AML-193 (cell line): ENCODE measurements around the gene LILRB2.
A peak's percentile ranks its signal among the peaks of the same experiment; 100 is the strongest.
"Not testable (repeated sequence)": the region's sequence is repeated elsewhere in the genome, so short reads cannot be mapped to it uniquely, and the experiment has no call there.

Experiments used
- DNase-seq, 2 experiments: peaks; one replicate each; lab custom pipeline; 2025; lab: John Stamatoyannopoulos, UW

The LILRB2 gene

DNA sequence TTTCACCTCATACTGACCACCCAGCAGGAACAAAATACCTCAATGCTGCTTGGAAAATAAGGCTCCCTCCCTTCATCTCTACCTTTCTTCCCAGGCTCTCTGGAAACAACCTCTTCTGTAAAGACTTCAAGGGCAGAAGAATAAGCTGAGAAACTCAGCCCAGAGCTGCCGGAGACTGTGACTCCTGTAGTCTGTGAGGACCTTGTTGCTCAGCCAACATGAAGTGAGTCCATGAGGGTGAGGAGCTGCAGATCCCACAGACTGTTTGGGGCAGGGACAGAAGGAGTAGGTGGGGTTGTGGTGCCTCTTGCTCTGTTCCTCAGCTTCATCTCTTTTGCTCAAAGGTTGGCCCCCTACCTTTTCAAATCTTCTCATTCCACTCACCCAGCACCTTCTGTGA lies 24.2 kb upstream of the LILRB2 start:
- no peak for DNase-seq

DNA sequence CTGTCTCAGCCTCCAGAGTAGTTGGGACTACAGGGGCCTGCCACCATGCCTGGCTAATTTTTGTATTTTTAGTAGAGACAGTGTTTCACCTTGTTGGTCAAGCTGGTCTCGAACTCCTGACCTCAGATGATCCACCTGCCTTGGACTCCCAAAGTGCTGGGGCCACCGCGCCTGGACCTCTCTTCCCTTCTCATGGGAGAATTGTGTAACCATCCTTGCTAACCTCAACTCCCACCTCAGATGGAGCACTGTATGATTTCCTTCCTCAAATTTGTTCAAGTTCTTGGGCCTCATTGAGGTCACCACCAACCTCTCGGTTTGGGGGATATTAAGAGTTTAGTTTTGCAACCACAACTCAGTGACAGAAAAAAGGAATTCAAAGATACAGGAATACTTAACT lies 21.3 kb upstream of the LILRB2 start:
- peak; percentile 93 to 94 for DNase-seq

DNA sequence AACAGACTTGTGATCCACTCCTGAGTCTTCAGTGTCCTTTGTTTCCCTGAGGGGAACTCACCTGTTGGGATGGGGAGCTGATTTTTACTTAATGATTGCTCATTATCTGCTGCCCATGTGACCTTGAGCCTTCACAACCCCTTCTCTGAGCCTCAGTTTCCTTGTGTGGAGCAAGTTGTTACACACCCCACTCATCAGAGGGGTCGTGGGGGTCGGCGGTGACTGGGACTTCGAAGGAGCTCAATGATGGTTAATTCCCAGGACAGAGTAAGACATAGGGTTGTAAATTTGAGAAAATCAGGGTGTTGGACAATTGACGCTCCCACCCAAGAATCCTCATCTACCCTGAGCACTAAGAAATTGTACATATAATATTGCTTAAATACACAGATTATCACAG lies 18.6 kb upstream of the LILRB2 start:
- DNase-seq: no peak

DNA sequence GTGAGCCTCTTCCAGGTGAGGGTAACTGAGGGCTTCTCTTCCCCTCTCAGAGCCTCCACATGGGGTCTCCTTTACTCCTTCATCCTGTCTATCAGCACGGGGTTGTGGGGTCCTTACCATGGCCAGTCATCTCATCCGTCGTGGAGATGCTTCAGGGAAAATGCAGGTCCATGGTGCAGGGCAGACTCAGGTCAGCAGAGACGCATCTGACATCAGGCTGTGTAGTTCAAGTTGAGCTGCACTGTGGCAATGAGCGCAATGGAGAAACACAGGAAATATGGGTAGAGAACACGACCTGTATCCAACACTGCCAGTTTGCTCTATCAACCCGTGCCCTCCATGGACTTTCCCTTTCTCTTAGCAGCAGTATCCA lies 18.2 kb upstream of the LILRB2 start:
- DNase-seq: no peak

DNA sequence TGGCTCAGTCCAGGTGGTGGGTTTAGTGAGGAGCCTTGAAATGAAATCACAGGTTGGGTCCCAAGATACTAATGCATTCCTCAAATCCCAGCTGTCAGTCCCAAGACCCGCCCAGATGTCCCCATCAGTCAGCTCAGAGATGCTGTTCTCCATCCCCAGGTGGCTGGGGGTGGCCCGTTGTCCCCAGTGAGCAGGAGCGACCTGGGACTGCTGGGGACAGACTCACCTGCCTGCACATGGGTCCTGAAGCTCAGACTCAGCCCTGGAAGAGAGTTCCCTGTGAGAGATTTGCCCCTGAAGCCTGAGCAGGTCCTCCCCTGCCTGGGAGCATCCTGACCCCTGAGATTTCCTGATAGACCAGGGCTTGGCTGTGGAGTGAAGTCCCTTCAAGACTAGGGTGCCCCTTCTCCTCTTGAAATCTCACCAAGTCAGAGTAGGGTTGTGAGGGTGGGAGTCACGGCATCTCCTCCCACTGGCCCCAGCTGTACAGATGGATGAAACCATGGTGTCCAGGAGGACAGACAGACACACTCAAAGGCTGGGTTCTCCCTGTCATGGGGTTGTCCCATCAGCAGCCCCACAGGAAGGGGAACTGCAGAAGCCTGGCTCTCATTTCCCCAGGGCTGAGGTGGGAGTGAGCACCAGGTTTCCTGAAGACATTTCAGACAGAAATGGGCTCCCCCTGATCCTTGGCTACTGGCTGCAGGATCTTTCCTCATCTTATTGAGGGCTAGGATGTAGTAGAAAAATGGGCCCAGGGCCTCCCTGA lies 17.6 kb upstream of the LILRB2 start:
- no peak for DNase-seq

DNA sequence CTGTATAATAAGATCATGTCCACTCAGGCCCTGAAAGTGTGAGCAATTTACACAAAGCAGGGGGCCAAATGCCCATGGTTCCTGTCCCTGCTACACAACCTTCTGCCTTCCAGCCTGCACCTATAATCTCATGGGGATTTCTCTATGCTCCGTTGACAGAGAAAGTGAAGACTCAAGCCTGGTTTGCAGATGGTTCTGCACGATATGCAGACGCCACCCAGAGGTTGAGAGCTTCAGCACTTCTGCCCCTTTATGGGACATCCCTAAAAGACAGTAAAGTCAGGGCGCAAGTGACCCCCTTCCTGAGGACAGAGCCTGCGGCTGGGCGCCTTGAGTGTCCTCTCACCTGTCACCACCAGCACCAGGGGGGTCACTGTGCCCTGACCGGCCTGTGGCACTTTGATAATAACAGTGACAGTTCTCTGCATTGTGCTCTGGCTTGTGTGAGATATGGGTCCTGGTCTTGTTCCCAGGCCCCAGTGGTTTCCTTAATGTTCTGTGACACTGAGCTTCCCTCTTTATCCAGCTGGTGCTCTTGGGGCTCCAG lies 16.9 kb upstream of the LILRB2 start:
- DNase-seq: peak; percentile 30 to 32

DNA sequence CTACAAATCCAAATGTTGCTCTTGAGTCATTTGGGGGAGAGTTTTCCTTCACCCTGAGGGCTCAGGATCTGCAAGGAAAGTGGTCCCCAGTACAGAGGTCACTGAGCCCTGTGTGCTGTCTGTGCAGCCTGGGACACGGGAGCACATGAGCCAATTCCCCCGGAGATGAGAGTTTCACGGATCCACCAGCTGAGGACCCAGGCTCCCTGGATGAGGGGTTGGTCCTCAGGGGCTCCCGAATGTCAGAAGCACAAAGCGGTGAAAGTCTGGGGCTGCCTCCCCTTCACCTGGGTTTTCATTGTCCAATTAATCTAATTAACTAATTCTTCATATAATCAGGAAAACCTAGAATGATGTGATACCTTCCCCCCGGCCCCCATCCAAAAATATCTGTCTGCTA lies 13.6 kb upstream of the LILRB2 start:
- DNase-seq: no peak

DNA sequence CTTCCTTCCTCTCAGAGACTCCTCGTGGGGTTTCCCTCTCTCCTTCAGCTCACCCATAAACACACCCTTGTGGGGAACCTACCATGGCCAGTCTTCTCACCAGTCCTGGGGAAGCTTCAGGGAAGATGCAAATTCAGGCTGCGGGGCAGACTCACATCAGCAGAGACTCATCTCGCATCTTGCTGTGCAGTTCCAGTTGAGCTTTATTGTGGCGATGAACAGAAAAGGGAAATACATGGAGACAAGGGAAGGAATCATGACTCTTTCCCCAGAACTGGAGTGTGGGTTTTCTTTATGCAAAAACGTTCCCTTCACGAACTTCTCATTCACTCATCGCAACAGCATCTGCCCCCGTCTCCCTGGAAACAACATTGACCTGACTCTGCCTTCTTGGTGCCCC lies 8.2 kb upstream of the LILRB2 start:
- not testable (repeated sequence) for DNase-seq

DNA sequence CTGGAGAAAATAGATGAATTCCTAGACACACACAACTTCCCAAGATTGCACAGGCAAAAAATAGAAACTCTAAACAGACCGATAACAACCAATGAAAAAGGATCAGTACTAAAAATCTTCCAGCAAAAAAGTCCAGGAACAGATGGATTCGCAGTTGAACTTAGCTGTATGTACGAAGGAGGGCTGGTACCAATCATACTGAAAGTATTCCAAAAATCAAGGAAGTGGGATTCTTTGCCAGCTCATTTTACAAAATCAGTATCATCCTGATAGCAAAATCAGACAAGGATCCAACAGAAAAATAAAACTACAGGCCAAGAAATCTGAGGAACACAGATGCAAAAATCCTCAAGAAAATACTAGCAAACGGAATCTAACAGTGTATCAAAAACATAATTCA lies 6.5 kb upstream of the LILRB2 start:
- no peak for DNase-seq

DNA sequence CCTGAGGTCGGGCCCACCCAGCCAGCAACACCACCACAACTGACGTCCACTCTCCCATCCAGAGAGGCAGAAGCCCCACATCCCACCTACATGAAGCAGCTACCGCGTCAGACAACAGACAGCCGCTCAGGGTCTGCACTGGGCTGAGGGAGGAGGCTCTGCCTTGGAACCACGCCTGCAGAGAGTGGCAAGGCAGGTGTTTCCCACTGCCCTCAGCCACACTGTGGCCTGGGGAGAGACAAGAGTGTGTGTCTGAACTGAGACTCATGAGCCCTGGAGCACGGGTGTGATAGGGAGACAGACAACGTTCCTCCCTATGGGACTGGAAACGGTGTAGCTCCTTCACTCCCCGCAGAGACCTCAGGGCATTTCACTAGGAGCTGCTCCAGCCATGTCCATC lies 5.4 kb upstream of the LILRB2 start:
- DNase-seq: not testable (repeated sequence)

DNA sequence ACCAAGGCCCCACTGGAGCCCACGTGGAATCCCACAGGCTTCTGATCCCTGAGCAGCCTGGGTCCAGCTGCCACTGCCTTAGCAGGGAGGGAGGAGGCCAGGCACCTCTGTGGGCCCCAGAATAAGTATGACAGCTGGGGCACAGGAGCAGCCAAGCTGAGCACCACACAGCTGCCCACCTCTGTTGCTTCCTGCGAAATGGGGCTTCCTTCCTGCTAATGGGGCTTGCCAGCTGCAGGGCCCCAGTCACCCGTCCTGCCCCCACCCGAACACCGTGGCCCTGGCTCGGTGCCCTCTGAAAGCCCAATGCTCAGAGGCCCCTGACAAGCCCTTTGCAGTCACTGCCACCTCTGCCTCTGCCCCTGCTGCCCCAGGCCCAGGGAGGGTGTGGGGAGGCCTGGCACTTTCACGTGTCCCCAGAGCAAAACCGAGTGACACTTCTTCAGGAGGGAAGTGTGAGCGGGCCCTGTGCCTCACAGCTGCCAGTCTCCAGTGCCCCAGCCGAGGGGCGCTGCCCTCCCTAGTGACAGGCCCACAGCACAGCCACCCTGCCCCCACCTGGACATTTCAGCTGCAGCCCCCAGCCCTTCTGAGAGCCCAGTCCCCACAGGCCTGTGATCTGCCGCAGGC lies 4.6 kb upstream of the LILRB2 start:
- not testable (repeated sequence) for DNase-seq

DNA sequence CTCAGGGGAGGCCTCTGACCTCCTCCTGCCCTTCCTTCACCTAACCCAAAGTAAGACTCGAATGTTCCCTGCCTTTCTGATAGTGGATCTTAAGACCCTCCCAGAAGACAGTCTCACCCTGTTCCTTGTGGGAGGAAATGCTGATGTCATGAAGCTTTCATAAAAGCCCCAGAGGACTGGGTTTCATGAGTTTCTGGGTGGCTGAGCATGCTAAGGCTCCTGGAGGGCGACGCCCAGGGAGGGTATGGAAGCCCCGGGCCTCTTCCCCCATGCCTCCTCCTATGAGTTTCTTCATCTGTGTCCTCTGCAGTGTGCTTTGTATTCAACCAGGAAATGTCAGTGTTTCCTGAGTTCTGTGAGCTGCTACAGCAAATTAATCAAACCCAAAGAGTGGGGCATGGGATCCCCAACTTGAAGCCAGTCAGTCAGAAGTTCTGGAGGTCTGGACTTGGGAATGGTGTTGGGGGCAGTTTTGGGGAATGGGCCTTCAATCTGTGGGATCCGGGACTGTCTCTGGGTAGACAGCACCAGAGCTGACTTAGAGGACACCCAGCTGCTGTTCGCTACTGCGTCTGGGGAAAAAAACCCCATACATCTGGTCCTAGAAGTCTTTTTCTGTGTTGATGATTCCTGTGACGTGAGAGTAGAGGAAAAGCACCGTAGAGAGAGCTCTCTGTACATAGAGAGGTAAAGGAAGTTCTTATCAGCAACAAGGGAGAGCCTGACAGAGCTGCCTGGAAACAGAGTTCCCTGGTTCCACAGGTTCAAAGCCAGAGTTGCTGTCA lies 2.0 kb upstream of the LILRB2 start:
- DNase-seq: no peak

DNA sequence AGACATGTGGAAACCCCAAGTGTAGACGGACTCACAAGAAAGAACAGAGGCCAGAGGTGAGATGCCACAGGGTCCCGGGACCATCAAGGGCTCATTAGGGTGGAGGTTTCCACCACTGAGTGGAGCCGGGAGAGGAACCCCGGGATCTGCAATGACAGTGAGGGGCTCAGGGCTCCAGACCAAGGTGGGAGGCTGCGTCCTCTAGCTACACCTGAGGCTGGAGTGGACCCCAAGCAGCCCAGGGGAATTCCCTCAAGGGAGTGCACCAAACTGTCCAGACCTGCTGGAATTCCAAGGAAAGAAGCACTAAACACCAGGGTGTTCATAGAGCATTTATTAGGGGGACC lies 792 bp upstream of the LILRB2 start:
- not testable (repeated sequence) for DNase-seq

DNA sequence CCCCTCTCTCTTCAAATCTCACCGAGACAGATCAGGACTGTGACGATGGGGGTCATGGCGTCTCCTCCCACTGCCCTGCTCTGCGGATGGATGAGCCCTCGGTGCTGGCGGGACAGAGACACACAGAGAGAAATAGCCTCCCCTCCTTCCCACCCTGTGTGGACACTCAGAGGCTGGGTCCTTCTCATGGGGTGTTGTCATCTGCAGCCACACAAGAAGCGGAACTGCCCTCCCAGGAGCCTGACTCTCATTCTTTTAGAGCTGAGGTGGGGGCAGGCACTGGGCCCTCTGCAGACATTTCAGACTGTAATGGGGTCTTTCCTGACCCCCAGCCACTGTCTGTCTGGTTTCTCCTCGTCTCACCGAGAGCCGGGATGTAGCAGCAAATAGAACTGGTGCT lies 469 bp downstream of the LILRB2 start:
- peak; percentile 24 to 42 for DNase-seq

DNA sequence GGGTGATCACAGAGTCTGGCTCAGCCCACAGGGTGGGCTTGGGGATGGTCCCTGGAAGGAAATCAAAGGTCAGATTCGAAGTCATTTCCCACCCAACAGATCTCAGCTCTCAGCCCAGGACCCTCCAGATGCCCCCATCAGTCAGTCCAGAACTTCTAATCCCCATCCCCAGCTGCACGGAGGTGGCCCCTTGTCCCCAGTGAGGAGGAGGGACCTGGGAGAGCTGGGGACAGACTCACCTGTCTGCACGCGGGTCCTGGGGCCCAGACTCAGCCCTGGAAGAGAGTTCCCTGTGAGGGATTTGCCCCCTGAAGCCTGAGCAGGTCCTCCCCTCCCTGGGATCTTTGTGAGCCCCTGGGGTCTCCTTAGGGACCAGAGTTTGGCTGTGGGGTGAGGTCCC lies 885 bp downstream of the LILRB2 start:
- DNase-seq: not testable (repeated sequence)

DNA sequence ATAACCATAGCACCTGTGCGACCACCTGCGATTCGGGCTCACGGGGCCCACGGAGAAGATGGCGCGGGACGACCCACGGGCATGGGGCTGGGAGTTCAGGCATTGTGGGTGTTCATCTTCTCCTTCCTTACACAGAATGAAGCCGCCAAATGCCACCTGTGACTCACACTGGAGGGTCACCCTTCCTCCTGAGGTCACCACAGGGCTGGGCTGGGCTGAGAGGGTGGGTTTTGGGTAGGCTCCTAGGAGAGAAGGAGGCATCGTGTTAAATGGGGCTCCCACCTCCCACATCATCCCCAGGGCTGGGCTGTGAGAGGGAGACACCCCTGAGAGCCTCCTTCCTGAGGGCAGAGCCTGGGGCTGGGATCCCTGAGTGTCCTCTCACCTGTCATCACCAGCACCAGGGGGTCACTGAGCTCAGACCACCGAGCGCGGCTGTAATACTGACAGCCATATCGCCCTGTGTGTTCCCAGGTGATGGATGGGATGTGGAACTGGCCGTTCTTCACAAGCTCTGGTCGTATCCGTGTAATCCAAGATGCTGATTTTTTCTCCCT lies 1.4 kb downstream of the LILRB2 start:
- no peak for DNase-seq

DNA sequence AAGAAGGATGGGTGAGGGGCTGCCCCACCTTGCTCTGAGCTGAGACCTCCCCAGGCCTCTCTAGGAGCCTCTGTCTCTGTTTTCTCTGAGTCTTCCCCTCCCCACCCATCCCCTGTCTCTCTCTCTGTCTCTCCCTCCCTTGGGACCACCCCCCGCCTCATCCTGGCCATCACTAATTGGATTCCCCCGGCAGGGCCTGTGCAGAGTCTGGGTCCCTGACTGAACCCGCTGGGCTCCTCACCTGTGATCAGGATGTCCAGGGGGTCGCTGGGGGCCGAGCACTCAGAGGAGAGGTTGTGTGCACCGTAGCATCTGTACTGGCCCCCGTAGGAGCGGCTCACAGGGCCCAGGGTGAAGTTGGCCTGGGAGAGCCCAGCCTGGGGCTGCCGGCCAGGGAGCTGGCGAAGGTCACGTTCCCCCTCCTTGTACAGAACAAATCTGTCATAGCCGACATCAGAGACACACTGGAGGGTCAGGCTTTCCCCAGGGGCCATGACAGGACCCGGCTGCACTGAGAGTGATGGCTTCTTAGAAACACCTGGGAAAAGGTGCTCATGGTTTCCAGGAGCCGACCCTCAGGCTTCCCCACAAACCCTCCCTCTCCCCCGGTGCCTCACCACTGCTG lies 2.2 kb downstream of the LILRB2 start:
- not testable (repeated sequence) for DNase-seq

DNA sequence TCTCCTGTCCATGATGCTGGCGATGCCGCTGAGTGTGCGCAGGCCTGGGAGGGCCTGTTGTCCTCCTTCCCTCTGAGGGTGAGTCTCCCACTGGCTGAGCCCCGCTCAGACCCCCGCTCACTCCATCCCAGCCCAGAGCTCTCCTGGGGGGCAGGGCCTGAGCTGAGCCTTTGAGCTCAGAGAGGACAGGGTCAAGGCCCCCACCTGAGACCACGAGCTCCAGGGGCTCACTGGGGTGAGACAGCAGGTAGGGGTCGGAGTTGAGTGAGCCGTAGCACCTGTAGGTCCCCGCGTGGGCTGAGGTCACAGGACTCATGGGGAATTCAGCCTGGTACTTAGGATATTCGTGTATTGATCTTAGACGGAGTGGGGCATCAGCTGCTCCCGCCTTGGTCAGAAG lies 2.9 kb downstream of the LILRB2 start:
- not testable (repeated sequence) for DNase-seq

DNA sequence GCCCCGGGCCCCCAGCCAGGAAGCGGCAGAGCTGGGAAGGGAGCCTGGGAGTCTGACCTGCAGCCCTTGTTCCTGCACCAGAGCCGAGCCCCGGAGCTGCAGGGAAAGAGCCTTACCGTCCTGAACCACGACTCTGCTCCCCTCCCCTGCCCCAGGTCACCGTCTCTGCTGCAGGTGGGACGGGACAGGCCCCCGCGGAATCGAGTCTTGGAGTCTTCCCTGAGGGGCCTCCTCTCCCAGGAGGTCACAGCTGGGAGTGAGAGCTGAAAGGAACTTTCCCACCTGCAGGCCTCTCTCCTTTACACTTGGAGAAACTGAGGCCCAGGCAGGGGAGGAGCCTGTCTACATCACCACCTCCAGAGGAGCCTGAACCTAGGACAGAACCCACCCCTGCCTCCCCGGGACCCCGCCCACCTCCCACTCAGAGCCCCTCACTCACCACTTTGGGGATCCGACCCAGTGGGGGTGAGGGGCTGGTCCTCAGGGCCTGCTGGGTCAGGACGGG lies 3.7 kb downstream of the LILRB2 start:
- not testable (repeated sequence) for DNase-seq

DNA sequence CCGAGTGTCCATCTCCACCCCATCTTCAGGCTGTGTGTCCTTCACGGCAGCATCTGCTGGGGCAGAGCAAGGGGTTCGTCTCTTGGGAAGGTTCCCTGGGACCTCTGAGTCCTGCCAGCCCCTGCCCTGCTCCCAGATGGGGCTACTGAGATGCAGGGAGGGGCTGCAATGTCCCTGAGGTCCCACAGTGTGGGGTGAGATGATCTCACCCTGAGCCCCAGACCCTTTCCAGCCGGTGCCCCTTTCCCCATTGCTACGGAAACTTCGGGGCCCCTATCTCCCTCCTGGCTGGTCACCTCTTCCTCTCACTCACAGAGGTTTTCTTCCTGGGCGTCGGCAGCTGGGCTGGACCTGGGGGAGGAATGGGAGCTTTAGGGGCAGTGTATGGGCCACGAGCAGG lies 5.0 kb downstream of the LILRB2 start:
- no peak for DNase-seq

DNA sequence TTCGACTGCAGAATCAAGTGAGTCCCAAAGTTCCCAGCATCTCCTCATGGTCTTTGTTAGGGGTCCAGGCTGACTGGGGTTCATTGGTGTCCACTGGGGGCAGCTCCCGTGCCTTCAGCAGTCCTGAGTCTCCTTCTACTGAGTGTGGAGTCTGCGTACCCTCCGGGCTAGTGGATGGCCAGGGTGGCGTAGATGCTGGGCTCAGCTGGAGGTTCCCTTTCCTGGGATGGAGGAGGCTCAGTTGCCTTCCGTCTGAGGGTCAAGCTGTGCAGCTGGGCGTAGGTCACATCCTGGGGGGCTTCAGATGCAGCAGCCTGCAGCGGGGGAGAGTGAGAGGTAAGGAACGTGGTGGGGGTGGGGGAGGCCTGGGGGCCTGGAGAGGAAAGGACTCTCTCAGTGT lies 6.4 kb downstream of the LILRB2 start:
- not testable (repeated sequence) for DNase-seq

DNA sequence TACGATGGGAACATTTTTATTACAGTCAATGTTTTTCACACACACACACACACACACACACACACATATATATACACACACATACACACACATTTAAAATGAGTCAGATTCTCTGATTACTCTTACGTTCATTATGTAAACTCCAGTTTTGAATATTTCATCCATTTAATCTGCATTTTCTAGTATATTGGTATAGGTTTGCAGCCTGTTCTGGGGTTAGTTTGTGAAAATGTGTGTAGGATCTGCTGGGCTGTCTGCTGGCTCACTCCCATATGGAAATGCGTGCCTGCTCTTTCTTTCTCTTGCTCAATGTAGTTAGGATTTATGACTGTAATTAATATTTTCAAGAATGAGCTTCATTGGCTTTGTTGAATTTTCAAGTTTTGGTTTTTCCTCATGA lies 7.1 kb downstream of the LILRB2 start:
- no peak for DNase-seq
